ENCODE data around the gene KMT2B. TPM values are rescaled to one million over a fixed set of nuclear protein-coding genes. Genes with fewer than 3 reads are reported as not detected.

The KMT2B gene
- total and polyA plus RNA-seq, 2 donors from 2014 or later, result 14.8 to 40.8 TPM

- no peaks in the 10 kb centered on the region for H3K9me3 ChIP-seq (ENCODE audit: control insufficient read depth in 2 of 3, insufficient read depth in 1 of 3, low read length in 3 of 3)
- FAIRE-seq, result no peak
- peaks cover 2 to 18% (median 11%) of the 10 kb centered on the region in 3 donors for H3K36me3 ChIP-seq (ENCODE audit: control insufficient read depth in 2 of 3, insufficient read depth in 3 of 3, low read length in 3 of 3)
- intact Hi-C loops (cut with DNase I), result no loop called here
- H3K9ac ChIP-seq (ENCODE audit: low read length in 3 of 3), result no peak overlapping the region
- no peak for TF ChIP-seq CTCF (IDR thresholded peaks at IDR 0.05; ENCODE audit: borderline replicate concordance, extremely low read depth, insufficient read depth)
- no peak overlapping the region for H3K27ac ChIP-seq (ENCODE audit: low read depth in 2 of 2, low read length in 2 of 2)
- H3K4me3 ChIP-seq (ENCODE audit: low read length in 3 of 3), result no peak overlapping the region
- DNase-seq, result no peak
- H3K27me3 ChIP-seq (ENCODE audit: control insufficient read depth, insufficient read depth, low read length), result no peaks in the 10 kb centered on the region
- H3K4me1 ChIP-seq (ENCODE audit: control insufficient read depth in 2 of 3, insufficient read depth in 2 of 3, low read depth in 1 of 3, low read length in 3 of 3), result peaks cover 0 to 8% (median 0%) of the 10 kb centered on the region in 3 donors
These were observed 21.1 kb downstream of the KMT2B start for GRCh38 chr19:35738887-35739229.

DNA sequence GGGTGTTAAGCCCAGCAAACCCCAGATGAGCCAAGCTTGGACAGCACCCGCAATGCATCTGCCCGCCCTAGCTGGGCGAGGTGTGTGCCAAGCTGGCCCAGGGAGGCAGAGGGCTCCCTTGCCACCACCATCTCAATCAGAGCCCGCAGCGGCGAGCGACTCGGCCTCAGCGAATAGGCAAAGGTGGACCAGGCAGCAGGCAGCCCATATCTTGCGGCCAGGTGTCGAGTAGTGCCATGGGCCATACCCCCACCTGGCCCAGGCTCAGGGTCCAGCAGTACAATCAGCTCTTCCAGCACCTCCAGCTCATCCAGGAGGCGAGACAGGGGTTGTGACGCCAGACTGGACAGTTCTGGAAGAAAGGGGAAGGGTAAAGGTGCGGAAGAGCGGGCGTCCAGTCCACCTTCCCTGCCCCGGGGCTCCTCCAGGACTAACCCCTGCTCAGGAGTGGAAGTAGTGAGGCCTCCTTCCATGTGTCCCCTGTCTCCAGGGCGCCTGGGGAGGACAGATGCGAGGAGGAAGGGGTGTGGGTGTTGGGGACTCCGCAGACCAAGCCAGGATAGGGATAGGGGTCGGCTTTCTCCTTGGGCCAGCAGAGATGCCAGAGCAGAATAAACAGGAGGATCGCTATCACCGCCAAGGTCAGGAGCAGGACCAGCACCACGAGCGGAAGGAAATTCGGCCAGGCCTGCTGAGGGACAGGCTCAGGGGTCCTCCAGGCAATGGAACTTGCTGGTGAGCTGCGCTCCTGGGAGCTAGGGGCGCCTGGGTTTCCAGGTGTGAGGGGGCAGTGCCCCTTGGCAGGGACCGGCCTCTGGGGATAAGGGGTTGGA is 21.7 kb downstream of the KMT2B start:
- Histone ChIP-seq H3K9ac (ENCODE audit: low read length in 3 of 3) (peak overlapping the region in 1 of 3 donors; percentile 61), H3K9me3 (ENCODE audit: control insufficient read depth in 2 of 3, insufficient read depth in 1 of 3, low read length in 3 of 3) (no peaks in the 10 kb centered on the region), H3K27me3 (ENCODE audit: control insufficient read depth, insufficient read depth, low read length) (no peaks in the 10 kb centered on the region), H3K4me1 (ENCODE audit: control insufficient read depth in 2 of 3, insufficient read depth in 2 of 3, low read depth in 1 of 3, low read length in 3 of 3) (peaks cover 0 to 12% (median 0%) of the 10 kb centered on the region in 3 donors), H3K27ac (ENCODE audit: low read depth in 2 of 2, low read length in 2 of 2) (peak overlapping the region; percentile 87 to 88), H3K36me3 (ENCODE audit: control insufficient read depth in 2 of 3, insufficient read depth in 3 of 3, low read length in 3 of 3) (peaks cover 2 to 14% (median 11%) of the 10 kb centered on the region in 3 donors), H3K4me3 (ENCODE audit: low read length in 3 of 3) (peak overlapping the region in 1 of 3 donors; percentile 75)
- FAIRE-seq (no peak), DNase-seq (peak in 2 of 5 donors; percentile 69 to 82)
- intact Hi-C loops (cut with DNase I), result no loop called here
- no peak for TF ChIP-seq CTCF (IDR thresholded peaks at IDR 0.05; ENCODE audit: borderline replicate concordance, extremely low read depth, insufficient read depth)

DNA sequence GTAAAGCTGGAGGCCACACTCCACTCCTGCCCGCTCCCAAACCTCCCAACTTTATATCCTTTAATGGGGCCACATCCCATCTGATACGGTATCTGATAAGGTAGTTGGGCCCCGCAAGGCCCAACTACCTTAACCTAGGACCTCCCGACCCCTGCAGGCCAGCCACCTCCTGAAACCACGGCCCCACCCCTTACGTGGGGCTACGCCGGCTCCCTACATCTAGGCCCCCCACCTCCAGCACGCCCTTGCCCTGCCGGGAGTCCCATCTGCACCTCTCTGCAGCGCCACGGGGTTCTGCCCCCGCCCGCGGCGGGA is 22.3 kb downstream of the KMT2B start:
- H3K4me1 ChIP-seq (ENCODE audit: control insufficient read depth in 2 of 3, insufficient read depth in 2 of 3, low read depth in 1 of 3, low read length in 3 of 3), result peaks cover 0 to 12% (median 0%) of the 10 kb centered on the region in 3 donors
- H3K36me3 ChIP-seq (ENCODE audit: control insufficient read depth in 2 of 3, insufficient read depth in 3 of 3, low read length in 3 of 3), result peaks cover 2 to 14% (median 11%) of the 10 kb centered on the region in 3 donors
- H3K9ac ChIP-seq (ENCODE audit: low read length in 3 of 3), result peak overlapping the region in 2 of 3 donors; percentile 61 to 69

More for the DNA sequence above, 22.3 kb downstream of the KMT2B start:
- Histone ChIP-seq H3K4me3 (ENCODE audit: low read length in 3 of 3) (peak overlapping the region; percentile 44 to 75 (median 45)), H3K27ac (ENCODE audit: low read depth in 2 of 2, low read length in 2 of 2) (peak overlapping the region; percentile 87 to 88), H3K27me3 (ENCODE audit: control insufficient read depth, insufficient read depth, low read length) (no peaks in the 10 kb centered on the region), H3K9me3 (ENCODE audit: control insufficient read depth in 2 of 3, insufficient read depth in 1 of 3, low read length in 3 of 3) (no peaks in the 10 kb centered on the region)
- intact Hi-C loops (cut with DNase I), result no loop called here
- TF ChIP-seq CTCF (IDR thresholded peaks at IDR 0.05; ENCODE audit: borderline replicate concordance, extremely low read depth, insufficient read depth), result no peak
- DNase-seq, result no peak
- no peak for FAIRE-seq
